HS-5 (cell line): ENCODE data around the gene PHACTR3.

Source experiments
- DNase-seq: peaks from one replicate; pipeline ENCODE4 v3.0.0-alpha.2; 2012; ENCODE audit warnings: low read depth

PHACTR3 gene

DNA sequence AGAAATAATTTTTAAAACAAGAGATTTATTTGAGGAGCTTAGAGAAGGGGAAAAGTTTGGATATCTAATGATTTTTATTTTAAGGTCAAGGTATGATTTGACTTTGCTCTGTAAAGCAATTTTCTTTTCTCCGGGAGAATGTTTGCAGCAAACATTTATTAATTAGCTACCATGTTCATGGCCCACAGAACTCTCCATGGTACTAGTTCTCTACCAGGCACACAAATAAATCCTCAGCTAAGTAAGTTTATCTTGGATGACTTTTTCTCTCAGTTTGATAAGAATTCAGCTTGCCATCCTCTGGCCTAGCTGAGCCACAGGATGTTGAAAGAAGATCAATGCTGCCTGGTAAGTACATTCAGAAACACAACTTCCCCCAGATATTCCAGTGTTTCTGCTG lies 94.3 kb downstream of the PHACTR3 start:
- DNase-seq, result no peak

DNA sequence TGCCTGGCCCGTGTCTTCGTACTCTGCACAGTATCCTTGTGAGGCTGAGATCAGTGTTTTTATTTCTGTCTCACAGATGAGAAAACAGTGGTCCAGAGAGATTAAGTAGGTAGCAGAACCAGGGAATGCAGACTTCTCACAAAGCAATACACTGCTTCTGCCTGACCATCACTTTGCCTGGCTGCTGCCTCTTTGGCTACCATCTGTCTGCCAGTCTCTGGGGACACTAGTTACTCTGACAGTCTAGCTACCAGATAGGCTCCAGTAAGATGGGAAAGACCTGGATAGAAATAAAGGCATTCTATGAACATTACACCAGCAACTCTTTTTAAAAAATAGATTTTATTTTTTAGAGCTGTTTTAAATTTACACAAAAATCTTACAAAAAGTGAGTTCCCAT lies 96.9 kb downstream of the PHACTR3 start:
- DNase-seq, result no peak

DNA sequence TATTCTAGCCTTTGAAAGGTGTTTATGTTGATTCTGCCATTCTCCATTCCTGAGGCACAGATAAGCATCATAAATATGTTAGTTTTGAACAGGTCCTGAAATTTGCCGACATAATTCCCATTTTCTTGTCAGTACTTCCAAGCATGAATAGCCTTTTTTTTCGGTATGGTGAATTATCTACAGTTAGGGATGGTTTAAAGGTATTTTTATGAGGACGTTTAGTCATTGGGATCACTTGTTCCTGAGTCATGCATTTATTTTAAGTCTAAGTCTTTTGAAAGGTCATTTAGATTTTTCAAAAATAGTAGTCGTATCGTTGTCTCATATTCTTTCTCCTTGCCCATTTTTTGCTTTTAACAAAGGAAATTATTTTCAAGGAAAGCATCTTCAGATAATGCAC lies 98.7 kb downstream of the PHACTR3 start:
- no peak for DNase-seq

DNA sequence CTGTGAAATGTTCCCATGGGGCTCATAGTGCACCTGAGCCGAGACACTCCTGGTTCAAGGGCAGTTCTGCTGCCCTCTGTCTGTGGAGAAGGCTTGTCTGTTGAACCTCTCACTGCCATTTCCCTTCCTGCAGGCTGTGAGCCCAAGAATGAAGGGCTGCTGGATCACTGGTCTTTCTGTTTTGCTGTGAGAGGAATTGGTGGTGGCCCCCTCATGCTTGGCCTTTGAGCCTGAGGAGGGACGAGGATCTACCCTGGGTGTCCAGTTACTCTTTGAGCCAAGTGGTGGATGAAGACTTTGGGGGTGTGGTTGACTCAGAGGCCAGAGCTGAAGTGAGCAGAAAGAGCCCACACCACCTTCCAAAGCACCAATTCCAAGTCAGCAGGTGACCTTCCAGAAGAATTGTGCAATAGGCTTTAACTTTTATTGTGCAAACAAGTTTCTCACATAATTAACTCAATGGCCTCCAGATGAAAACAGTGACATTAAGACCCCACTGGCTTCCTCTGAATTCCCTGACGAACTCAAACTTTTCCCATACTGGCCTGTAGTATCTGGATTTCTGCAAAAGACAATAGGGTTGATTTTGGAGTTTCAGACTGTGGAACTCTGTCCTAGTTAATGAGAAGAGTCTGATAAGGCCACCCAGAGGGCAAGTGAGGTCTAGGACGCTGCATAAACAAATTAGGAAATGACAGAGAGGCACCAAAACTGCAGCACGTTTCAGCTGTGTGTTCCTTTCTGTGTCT lies 101.5 kb downstream of the PHACTR3 start:
- no peak for DNase-seq

DNA sequence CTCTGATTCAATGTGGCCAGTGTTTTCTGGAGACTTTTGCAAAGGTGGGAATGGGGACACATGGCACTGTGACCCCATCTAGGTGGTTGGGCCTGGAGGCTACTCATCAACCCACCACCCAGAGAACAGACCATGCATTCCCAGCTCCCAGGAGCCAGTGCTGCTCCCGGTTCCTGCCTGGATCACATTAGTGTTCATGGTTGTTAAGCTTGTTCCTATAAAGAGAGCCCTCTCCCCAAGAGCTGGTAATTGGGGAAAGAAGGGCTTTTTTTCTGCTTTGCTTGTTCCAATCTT lies 102.0 kb downstream of the PHACTR3 start:
- DNase-seq, result no peak

DNA sequence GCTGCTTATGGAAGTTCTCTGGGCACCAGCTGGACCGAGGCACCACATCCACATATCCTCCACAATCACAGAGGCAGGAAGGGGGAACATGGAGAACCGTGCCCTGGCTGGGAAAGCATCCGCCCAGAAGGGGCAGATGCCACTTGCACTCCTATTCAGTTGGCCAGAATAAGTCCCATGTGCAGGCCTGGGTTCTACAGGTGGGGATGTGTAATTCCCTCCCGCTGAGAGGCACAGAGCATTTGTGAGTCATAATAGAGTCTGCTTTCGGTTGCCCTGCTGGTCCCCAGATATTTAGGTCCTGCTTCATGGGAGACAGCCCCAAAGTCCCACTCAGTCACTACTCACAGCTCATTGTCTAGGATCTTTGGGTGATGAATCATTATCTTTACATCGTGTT lies 104.0 kb downstream of the PHACTR3 start:
- DNase-seq, result no peak

DNA sequence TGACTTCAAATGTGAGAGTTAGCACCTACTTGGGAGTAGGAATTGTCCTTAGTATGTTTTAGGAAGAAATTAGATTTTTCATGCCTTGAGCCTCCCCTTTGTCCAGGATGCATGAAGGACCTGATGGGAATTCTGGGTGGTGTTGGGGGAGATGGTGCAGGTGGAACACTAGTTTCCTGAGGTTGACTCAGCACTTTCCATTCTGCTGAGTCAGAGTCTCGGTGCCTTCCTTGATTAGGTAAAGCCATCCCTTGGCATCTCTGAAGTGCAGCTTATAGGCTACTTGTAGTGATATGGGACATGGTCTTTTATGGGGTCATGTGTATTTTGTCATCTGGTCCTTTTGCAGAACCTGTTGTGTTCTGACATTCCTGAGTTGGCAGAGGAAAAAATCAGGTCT lies 105.3 kb downstream of the PHACTR3 start:
- no peak for DNase-seq

DNA sequence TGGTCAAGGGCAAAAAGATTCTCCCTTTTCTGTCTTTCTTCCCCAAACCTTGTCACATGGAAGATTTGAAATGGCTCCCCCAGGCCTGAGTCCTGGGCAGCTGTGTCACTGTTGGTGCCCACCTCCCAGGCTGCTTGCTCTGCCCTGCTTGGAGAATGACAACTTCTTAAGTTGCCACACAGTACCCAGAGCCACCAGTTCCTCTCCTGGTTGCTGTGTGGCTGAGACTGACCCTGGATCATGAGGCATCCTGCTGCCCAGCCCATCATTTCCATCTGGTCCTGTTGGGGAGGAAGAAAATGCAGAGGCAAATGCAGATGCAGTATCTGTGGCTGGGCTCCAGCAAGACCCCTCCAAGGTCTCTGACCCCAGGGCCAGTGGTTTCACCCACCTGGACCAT lies 113.7 kb downstream of the PHACTR3 start:
- DNase-seq, result no peak

DNA sequence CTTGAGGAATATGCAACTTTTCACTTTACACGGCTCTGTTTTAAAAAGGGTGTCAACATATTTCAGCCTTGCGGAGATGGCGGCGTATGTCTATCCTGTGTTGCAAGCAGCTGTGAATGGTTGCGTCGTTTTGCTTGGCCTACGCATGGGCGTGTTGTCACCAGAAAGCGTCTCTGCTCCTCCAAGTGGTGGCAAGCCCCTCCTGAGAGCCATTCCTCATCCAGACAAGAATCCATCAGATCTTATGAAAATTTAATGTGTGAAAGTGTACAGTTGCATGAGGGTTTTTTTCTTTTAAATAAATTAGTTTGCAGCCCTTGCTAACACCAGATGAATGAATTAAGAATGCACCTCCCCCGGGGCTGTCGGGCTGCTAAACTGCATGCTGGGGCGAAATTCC lies 114.4 kb downstream of the PHACTR3 start:
- no peak for DNase-seq

DNA sequence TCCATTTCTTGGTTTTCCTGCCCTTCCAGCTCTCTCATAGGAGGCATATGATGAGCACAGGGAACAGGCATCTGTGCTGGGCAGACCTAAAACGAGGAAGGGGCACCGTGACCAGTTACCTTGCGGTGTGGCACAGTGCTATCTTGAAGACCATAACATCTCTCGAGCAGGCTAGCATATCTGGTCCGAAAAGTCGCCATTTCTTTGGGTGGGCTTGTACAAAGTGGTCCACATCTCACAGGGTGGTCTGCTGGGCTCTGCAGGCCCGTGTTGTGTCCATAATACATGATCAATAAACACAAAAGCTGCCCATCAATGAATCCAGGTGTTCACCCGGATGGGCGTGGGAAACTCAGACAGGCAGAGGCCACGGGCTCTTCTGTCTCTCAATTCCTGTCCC lies 115.7 kb downstream of the PHACTR3 start:
- no peak for DNase-seq

DNA sequence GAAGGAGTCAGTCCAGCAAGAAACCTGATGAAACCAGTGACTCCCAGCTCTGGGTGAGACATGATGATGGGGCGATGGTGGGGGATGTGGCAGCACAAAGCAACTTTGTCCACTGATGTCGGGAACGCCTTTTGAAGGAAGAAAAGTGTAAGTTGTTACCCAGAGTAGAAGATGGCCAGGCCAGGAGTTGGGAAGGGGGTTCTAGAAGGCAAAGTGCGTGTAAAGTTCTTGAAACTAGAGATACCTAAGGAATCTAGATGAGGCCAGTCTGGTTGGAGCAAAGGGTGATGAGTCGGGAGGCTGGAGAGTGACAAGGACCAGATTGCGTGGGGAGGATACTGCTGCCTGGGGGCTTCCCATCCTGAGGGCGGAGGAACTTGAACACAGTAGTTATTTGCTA lies 117.0 kb downstream of the PHACTR3 start:
- no peak for DNase-seq

DNA sequence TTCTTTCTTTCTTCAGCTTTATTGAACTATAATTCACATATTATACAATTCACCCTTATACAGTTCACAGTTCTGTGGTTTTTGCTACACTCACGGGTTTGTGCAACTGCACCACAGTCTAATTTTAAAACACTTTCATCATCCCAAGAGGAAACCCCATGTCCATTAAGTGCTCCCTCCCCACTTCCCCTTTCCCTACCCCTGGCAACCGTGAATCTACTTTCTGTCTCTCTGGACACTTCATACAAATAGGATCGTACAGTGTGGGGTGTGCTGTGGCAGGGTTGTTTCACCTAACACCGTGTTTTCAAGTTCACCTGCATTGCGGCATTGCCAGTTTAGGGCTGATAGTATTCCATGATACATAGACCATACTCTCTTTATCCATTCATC lies 118.8 kb downstream of the PHACTR3 start:
- no peak for DNase-seq

DNA sequence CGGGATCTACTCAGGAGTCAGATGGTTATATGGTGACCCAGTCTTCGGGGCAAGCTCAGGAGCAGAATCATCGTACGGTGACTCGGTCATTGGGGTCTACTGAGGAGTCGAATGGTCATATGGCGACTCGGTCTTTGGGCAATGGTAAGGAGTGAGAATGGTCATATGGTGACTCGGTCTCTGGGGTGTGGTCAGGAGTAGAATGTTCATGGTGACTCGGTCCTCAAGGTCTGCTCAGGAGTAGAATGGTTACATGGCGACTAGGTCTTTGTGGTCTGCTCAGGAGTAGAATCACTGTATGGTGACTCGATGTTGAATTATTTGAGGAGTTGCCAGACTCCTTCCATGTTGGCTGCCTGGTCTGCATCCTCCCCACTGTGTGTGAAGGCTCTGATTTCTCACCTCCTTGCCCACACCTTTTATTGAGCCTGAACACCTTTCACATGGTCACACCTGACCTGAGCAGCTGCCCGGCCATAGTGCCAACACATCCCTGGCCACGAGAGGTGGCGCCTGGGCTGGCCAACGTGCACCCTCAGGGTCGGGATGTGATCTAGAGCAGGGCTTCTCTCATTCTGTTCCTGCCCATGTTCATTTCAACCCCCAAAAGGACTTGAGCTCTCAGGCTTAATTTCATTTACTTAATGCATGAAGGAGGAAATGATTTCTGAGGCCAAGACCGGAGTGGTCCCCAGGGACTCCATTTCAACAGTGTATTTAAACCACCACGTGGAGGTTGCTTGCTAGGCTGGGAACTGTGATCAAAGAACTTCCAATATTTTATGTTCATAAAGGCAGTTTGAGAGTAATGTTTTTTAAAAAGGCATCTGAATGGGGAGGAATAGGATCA lies 119.5 kb downstream of the PHACTR3 start:
- peak; percentile 40 for DNase-seq

DNA sequence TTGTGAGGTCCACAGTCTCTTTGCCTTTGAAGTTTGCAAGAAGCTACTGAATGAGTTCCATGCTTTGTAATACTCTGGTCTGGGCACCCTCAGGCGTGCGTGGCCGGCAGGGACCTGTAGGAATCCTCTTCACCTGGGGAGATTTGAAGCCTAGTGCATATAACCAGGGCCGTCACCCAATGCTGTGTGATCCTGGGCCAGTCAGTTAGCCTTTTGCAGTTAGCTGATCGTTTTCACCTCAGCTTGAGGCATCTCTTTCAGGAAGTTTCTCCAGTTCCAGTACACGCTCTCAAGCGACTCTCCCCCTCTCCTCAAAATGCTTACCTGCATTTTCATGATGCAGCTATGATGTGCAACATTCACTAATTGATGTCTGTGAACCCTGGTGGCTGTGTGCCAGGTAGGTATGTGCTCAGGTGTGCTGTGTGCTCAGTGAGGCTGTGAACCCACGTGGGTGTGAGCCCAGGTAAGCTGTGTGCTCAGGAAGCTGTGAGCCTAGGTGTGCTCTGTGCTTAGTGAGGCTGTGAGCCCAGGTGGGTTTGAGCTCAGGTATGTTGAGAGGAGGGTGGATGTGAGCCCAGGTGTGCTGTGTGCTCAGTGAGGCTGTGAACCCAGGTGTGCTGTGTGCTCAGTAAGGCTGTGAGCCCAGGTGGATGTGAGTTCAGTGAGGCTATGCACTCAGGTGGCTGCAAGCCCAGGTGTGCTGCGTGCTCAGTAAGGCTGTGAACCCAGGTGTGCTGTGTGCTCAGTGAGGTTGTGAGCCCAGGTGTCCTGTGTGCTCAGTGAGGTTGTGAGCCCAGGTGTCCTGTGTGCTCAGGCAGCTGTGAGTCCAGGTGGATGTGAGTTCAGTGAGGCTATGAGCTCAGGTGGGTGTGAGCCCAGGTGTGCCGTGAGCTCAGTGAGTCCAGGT lies 120.4 kb downstream of the PHACTR3 start:
- no peak for DNase-seq

DNA sequence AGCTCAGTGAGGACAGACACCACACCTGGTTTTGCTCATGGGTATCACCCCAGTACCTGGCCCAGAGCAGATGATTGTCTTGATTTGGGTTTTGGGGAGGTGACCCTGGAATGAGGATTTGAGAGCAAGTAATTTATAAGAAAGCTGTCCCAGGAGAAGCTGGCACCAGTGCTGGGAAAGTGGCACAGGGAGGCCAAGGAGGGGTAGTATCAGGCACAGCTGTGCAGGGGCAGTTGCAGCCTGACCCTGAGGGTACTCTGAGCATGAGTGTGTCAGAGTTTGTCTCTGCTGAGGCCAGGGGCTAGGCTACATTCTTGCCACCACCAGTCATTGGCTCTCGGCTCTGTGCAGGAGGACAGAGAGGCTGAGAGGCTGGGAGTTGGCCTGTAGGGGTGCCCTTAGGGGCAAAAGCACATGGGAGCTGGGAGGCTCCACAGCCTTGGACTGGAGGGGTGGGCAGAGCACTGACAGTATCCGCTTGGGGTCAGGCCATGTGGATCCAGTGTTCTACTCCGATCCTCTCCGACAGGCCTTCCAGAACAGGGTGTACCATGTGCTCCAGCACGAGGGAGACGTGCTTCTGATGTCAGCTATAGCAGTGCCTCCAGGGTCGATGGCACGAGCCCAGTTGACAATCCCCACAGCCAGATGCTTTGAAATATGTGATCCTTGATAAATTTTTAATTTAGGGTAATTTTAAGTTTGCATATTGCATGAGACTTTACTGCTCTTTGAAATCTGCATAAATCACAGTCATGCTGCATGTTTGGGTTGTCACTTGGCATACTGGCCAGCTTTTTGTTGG lies 121.3 kb downstream of the PHACTR3 start:
- no peak for DNase-seq

DNA sequence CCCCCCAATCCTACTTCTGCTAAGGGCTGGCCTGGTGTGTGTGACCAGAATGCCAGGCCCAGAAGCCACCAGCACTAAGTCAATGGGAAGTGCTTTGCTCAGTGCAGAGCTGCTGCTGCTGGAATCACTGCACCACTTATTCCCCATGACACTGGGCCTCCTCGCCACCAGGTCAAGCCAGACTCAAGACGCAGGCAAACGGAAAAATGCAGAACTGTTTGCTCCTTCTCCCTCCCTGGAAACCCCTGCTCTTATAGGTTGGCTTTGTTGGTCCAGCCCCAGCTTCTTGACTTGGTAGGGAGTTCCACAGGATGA lies 121.9 kb downstream of the PHACTR3 start:
- no peak for DNase-seq

DNA sequence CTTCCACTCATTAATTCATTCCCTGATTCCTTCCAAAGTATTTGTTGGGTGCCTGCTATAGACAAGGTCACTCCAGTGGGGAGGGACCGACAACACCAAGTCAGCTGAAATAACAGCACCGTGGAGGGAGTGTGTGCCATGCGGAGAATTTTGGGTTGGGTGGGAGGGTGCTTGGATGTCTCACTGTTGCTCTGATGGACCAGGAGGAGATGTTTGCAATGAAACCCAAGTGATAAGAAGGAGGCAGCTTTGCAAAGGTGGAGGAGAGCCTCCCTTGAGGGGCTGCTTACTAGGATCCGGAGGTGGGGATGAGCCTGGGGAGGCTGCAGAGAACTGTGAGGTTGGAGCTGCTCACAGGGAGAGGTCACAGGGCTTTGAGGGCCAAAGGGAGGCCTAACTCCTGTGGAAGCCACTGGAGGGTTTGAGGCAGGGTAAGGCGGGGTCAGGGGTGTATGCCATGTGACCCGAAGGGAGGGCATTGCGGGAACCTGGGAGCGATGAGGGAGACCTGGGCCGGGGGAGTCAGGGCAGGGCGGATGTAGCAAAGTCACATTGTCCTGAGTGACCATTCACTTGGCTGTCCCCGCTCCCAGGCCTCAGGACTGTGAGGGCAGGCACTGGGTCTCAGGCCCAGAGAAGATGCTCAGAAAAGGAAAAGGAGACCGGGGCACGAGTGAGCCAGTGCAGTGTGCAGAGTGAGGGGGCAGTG lies 124.5 kb downstream of the PHACTR3 start:
- DNase-seq, result no peak

DNA sequence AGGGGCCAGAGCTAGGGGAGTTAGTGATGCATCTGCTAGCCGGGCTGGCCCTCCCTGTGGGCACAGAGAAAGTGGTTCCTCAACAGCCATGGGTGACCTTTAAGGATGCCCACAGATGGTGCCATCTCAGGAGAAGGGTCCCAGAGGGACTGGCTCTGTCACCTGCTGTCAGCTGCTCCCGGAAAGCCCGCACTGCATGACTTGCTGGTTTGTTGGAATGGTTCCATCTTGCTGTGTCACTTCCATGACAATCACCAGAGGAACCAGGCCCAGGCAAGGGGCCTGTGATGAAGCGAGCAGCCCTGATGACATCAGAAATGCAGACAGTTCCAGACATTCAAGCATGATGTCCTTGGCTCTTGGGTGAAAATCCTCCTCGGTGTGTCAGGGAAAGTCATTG lies 125.2 kb downstream of the PHACTR3 start:
- DNase-seq, result no peak

DNA sequence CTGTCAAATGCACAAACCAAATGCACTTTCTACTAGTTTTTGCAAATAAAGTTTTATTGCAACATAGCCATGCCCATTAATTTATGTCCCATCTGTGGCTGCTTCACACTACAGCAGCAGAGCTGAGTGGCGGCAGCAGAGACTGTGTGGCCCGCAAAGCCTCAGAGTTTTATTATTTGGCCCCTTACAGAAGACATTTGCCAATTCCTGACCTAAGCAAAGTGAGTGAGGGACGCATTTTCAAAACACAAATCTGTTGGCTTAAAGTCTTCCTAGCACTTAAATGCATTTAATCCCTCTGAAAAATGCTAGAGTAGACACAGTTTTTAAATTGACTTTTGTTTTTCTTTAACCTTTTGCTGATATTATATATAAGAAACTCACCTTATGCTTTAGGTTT lies 126.4 kb downstream of the PHACTR3 start:
- DNase-seq, result no peak

DNA sequence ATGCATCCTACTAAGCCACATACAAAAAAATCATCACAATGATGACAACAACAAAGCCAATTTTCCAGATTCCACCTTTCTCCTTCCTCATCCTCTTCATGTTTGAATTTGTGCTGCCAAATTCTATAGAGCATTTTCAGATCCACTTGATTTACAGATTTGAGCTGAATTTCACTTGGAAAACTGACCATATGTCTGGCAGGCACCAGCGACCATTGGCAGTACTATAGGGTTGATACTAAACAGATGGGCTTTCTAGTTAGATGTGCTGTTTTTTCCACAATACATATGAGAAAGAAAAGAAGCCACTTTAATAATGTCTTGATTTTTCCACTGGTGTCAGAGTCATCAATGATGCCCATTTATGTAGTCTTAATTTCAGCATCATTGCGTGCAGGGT lies 127.0 kb downstream of the PHACTR3 start:
- no peak for DNase-seq

DNA sequence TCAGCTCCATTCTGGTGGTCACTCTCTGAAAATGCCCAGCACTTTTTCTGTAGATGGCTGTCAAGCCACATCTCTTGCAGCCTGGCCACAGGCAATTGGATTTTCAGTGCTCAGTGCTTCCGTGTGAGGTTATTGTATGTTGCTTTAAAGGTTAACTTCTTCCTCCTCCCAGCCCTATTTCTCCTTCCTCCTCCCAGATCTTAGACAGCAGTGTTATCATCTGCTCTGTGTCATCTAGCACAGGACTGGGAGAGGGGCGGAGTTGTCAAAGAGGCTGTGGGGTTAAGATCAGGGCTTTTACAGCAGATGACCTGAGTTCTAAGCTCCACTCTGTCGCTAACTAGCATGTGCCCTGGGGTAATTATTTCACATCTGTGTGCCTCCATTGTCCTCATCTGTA lies 129.0 kb downstream of the PHACTR3 start:
- DNase-seq, result no peak

DNA sequence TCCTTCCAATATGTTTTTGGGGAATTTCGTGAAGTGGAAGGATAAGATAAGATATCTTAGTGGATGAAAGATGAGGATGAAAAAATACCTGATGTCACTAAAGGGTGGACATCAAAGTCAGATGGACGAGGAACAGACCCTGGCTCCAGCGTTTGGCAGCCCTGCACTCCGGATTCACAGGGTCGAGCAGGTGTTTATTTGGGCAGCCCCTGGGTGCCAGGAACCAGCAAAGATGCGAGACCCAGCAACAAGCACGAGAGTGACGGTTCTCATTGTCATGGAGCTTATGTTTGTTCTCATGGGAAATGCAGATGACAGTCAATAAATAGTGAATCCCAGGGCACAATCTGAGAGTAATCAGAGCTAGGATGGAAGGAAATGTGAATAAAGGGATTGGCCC lies 131.1 kb downstream of the PHACTR3 start:
- DNase-seq, result no peak
